Measurements from ENCODE around the gene RNF130. TPM values are rescaled to one million over a fixed set of nuclear protein-coding genes. Genes with fewer than 3 reads are reported as not detected.

RNF130 gene
- total RNA-seq, 4 donors from 2014 or later, result 150 to 170 (median 167) TPM

DNA sequence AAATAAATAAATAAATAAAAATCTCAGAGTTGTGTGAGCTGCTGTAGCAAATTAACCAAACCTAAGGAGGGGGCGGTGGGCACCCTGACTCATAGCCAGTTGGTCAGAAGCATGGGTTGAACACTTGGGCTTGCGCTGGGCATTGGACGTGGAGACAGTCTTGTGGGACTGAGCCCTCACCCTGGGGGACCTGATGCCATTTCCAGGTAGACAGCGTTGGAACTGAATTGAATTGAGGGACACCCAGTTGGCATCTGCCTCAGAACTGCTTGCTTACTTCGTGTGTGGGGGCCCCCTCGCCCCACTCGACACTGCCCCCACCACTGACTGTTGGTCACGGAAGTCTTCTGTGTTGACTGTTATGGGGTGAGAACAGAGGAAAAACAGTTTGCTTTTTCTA, 144.9 kb downstream of the RNF130 start:
- DNase-seq (ENCODE audit: low spot score) (no peak), ATAC-seq (ENCODE audit: low FRiP score) (no peak)
- no peak for TF ChIP-seq CTCF (IDR thresholded peaks at IDR 0.05)

- TF ChIP-seq CTCF (IDR thresholded peaks at IDR 0.05), result no peak
- ATAC-seq (ENCODE audit: low FRiP score) (no peak), DNase-seq (ENCODE audit: low spot score) (no peak)
Measured at GRCh38 chr5:179923436-179923835, 148.1 kb downstream of the RNF130 start.

DNA sequence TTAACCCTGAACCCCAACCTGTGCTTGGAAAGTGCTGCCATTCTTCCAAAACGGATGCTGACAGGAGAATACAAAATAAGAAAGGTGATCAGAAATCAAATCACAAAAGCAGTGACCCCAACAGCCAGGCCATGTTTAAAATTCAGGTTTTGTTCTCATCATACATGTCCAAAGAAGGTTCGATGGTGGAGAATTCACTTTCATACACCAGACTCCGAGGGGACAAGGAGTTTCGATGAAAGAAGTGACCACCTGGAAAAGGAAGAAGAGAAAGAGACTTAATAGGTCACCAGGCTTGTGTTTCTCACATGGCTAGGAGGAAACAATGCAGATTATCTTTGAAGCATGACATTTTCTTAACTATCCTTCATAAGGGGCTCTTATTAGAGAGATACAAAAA, 151.4 kb downstream of the RNF130 start:
- ATAC-seq (ENCODE audit: low FRiP score) (no peak), DNase-seq (ENCODE audit: low spot score) (no peak)
- no peak for TF ChIP-seq CTCF (IDR thresholded peaks at IDR 0.05)

DNA sequence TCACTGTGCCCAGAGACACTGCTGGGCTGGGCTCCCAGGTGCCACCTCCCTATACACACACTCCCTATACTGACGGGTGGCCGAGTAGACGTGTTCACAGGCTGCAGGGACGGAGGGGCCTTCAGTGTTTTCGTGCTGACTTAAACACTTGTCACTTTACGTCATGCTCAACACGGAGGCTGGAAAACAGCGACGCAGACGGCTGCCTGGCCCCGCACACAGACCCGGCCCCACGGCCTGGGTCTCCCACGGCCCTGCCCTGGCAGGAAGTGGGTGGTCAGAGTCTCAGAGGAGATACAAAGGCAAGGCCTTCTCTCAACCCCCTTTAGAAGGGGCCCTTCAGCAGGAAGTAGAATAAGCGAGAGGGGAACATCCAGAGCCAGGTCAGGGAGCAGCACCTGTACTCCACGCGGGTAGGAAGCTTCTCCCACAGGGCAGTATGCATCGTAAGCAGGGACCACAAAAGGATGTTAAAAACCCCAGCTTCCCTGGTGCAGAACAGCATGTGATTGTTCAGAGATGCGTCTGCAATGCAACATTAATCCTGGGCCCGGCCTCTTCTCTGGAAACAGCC, 152.0 kb downstream of the RNF130 start:
- ATAC-seq (ENCODE audit: low FRiP score), result no peak
- no peak for TF ChIP-seq CTCF (IDR thresholded peaks at IDR 0.05)
- DNase-seq (ENCODE audit: low spot score), result no peak

- no peak for ATAC-seq (ENCODE audit: low FRiP score)
- no peak for TF ChIP-seq CTCF (IDR thresholded peaks at IDR 0.05)
- DNase-seq (ENCODE audit: low spot score), result no peak
Measured at GRCh38 chr5:179918742-179919486, 152.6 kb downstream of the RNF130 start.

DNA sequence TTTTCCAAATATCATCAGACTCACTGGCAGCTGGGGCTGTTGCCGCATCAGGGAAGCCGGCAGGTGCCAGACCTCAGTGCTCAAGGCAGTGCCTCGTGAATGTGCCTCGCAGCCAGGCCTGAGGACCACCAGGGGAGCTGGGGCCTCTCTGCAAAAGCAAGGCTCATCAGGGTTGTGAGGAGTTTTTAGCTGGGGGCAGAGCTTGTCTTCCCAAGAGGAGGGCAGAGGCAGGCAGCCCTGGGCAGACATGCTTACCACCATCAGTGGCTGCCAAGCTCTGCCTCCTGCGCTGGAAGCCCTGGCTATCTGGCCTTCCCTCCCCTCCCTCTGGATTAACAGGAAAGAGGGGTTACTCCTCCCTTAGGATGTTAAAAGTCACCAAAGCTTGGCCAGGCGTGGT, 155.0 kb downstream of the RNF130 start:
- ATAC-seq (ENCODE audit: low FRiP score), result no peak
- no peak for DNase-seq (ENCODE audit: low spot score)
- TF ChIP-seq CTCF (IDR thresholded peaks at IDR 0.05), result no peak

GRCh38 chr5:179915406-179915935, 156.1 kb downstream of the RNF130 start:
- TF ChIP-seq CTCF (IDR thresholded peaks at IDR 0.05), result no peak
- no peak for ATAC-seq (ENCODE audit: low FRiP score)
- DNase-seq (ENCODE audit: low spot score), result no peak
